GM19452 (cell line): ENCODE measurements around the gene ALPK3.

Experiments
- ATAC-seq: cut with Tn5 transposase; IDR thresholded peaks from one replicate; pipeline ENCODE4 v1.9.1; 2021; ENCODE audit not compliant: unreplicated experiment

ALPK3 gene

DNA sequence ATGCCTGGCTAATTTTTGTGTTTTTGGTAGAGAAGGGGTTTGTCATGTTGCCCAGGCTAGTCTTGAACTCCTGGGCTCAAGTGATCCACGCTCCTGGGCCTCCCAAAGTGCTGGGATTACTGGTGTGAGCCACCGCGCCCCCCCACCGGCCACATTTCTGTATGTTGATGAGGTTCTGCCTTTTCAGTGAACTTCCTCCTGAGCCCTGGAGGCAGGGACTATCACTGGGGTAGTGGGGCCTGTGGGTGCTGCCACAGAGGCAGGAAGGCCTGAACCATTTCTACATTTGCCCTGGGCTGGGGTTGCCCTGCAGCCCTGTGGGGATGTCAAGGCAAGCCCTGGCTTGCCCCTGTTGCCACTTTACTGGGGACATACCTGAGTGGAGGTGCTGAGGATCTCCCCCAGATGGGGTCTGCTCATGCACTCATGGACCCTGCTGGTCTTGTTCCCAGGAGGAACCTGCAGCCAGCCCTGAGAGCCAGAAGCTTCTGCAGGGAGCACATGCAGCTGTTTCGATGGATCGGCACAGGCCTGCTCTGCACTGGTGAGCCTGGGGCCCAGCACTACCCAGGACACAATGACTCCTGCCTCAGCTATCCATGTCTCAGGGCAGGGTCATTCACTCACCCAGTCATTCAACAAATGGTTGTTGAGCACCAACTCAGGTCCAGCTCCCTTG lies 73.0 kb downstream of the ALPK3 start:
- no peak for ATAC-seq

- ATAC-seq = no peak
Observed at GRCh38 chr15:84890670-84891162, 73.6 kb downstream of the ALPK3 start.

GRCh38 chr15:84891339-84891738 lies 74.2 kb downstream of the ALPK3 start:
- ATAC-seq = no peak

- ATAC-seq = no peak
Observed at GRCh38 chr15:84892786-84893307, 75.7 kb downstream of the ALPK3 start.

- no peak for ATAC-seq
Observed at GRCh38 chr15:84893607-84894006, 76.5 kb downstream of the ALPK3 start.

- ATAC-seq = no peak
Observed at GRCh38 chr15:84894736-84895425, 77.7 kb downstream of the ALPK3 start.

DNA sequence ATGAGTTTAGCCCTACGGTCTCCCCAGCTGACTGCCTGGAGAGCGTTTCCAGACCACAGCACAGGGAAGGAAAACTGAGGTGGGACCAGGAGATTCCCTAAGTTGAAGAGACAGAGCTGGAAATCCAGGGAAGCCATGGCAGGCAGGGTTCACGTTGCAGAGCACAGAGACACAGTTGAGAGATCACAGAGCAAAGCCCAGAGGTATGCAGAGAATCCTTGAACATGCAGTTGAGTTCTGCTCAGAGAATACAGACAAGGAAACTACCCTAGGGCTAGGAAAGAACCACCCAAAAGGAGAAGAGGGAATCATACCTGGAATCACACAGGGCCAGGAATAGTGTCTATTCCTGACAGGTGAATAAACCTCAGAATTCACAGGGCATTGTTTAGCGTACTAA lies 81.6 kb downstream of the ALPK3 start:
- ATAC-seq = no peak

- ATAC-seq = no peak
Observed at GRCh38 chr15:84899750-84900149, 82.6 kb downstream of the ALPK3 start.

DNA sequence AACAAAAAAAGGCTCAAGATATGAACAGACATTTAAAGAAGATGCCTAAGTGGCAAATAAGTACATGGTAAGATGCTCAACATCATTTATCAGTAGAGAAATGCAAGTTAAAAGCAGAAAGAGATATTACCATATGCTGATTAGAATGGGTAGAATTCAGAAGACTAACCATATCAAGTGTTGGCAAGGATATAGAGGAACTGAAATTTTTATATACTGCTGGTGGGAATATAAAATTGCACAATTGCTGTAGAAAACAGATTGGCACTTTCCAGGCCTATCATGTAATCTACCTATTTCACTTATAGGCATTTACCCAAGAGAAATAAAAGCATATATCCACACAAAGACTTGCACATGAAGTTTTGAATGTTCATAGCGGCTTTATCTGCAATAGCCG lies 84.4 kb downstream of the ALPK3 start:
- no peak for ATAC-seq

- no peak for ATAC-seq
Observed at GRCh38 chr15:84903751-84904150, 86.6 kb downstream of the ALPK3 start.

DNA sequence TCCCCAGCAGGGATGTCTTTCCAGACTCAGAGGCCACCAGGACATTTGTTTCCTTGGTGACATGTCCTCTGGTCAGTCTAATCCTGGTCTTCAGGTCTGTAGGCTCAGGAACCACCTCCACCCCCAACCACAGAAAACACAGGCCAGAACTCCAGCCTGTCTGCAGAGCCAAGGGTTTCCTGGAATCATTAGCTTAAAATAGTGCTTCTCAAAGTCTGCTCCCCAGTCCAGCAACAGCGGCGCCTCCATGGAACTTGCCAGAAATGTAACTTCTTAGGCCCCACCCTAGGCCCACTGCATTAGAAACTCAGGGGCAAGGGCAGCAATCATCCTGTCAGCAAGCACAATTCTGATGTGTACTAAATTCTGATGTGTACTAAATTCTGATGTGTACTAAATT lies 87.3 kb downstream of the ALPK3 start:
- ATAC-seq = no peak

DNA sequence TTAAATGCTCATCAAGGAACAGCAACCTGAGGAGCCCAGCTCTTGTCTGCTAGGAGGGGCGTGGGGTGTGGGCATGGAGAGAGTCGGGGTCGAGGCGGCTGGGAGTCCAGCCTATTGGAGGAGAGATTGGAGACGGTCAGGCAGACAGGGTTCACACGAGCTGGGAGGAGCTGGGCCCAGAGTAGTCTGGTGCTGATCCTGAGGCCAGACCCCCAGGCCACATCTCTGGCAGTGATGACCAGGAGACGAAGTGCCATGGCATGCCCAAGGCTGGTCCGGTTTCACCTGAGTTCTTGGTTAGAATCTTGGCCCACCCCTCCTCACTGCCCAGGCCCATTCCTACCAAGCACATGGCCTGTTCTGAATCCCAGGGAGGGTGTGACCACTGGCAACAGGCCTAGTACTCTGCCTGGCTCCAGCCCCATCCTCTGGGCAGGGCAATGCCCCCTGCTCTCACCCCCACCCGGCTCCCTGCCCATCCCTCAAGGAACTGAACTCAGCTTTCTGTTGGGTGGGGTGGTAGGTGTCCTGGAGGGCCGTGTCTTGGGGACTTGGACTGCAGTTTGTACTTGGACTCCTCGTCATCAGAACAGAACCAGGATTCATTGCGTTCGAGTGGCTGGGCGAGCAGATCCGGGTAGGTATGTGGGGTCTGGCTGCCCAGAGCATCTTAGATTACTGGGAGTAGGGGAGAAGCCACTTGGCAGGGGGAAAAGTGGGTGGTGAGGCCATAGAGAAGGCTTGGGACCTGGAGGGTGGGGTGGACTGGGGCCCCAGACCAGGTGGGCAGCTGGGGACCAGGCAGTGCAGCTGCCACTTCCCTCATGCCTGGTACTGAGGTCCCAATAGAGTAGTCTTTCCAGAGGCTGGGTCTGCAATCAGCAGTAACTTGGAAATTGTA lies 88.1 kb downstream of the ALPK3 start:
- no peak for ATAC-seq

DNA sequence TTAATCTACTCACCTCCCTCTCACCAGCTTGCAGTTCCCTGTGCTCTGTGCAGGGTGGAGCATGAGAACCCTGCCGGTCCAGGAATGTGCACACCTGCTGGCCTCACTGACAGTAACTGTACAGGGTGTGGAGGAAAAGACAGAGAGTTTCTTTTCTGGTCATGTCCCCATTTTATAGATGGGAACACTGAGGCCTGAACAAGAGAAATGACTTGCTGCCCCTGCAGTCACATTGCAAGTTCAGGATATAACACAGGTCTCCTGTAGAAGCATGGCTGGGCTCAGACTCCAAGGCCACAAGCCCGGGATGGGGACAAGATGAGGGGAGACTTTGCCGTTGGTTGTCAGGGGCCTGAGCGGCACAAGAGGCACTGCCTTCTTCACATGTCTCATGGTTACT lies 90.6 kb downstream of the ALPK3 start:
- no peak for ATAC-seq

GRCh38 chr15:84908564-84908963 lies 91.4 kb downstream of the ALPK3 start:
- no peak for ATAC-seq

- no peak for ATAC-seq
Observed at GRCh38 chr15:84909029-84909428, 91.9 kb downstream of the ALPK3 start.

GRCh38 chr15:84909782-84910181 lies 92.6 kb downstream of the ALPK3 start:
- ATAC-seq = no peak

- ATAC-seq = no peak
Observed at GRCh38 chr15:84910928-84911623, 93.9 kb downstream of the ALPK3 start.

DNA sequence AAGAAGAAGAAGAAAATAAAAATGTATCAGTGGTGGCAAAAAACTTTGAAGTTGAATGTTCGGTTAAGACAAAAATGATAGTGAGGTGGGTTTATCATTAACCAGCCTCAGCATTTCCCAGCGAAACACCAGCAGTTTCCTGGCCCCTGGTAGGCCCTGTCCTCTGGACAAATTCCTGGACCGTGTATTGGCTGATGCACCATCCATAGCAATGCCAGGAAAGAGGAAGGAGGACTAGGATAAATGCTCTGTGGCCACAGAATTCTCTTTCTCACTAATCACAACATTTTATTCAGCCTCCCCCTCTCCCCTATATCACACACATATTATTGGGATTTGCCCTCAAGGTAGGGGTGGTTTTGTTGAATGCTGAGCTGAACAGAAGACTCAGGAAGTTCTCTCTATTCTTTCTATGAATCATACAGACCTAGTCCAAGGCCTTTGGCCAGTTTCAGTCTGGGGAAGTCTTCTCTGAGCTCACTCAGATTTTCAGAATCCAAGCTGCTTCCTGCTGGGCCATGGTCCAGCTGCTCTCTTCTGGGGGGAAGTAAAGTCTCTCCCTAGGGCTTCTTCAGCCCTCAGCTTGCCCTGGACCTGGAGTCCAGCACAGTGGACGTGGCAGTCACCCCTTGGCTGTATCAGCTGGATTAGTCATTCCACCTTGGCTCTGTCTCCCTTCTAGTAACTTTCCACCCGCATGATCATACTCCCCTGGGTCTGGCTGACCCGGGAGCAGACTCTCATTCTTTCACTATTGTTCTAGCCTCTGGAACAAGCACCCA lies 94.9 kb downstream of the ALPK3 start:
- ATAC-seq = no peak

- ATAC-seq = no peak
Observed at GRCh38 chr15:84913360-84913723, 96.2 kb downstream of the ALPK3 start.

GRCh38 chr15:84914351-84914750 lies 97.2 kb downstream of the ALPK3 start:
- ATAC-seq = no peak
